ENCODE data around the gene GPR146.

DNA sequence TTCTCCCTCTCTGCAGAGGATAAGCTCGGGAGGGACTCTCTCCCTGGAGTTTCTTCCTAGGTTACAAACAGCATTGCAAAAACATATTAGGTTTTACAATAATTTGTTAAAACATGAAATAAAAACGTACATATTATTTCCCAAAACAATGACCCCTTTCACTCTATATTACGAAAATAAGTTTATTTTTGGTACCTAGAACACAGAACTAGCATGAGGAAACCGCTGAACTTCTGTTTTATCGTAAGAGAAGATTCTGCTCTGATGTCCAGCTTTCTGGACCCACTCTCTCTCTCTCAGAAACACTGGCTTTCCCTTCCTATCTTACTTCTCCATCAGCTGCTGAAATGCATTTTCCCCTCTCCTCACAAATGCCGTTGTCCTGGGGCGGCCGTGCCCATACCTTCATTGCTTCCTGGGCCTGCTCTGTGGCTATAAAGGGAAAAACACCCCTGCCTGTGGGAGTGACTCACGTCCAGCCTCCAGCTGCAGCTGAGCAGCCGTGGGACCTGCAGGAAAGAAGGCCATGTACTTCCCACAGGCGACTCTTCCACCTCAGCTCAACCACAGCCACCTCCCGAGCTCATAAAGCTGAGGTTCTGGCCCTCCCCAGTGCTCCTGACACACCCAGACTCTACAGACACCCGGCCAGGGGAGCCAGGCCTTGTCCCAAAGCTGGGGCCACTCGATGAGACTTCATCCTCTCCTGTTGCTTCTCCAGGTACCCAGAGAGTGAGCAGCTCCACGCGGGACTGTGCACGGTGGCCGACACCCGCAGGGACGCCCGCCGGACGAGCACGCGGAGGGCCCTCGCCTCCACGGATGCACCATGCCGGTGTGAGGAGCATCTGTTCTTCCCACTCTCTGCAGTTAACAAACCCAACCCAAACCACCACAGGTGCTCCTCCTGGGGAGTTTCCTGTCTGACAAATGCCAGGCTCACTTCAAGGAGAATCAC is 46.6 kb downstream of the GPR146 start:
- TF ChIP-seq EZH2phosphoT487 (IDR thresholded peaks at IDR 0.05; ENCODE audit: insufficient read depth, low read depth) (no peak), EZH2 (IDR thresholded peaks at IDR 0.05; ENCODE audit: insufficient read depth, poor library complexity, severe bottlenecking) (no peak)

Measured in GM23248 (cell line).